ENCODE results near the gene TBC1D4. TPM values are rescaled to one million over a fixed set of nuclear protein-coding genes. Genes with fewer than 3 reads are reported as not detected.

TBC1D4 gene
- total RNA-seq, 2 donors from 2014 or later, result 16.7 to 27.9 TPM

- TF ChIP-seq, protein P1, sequence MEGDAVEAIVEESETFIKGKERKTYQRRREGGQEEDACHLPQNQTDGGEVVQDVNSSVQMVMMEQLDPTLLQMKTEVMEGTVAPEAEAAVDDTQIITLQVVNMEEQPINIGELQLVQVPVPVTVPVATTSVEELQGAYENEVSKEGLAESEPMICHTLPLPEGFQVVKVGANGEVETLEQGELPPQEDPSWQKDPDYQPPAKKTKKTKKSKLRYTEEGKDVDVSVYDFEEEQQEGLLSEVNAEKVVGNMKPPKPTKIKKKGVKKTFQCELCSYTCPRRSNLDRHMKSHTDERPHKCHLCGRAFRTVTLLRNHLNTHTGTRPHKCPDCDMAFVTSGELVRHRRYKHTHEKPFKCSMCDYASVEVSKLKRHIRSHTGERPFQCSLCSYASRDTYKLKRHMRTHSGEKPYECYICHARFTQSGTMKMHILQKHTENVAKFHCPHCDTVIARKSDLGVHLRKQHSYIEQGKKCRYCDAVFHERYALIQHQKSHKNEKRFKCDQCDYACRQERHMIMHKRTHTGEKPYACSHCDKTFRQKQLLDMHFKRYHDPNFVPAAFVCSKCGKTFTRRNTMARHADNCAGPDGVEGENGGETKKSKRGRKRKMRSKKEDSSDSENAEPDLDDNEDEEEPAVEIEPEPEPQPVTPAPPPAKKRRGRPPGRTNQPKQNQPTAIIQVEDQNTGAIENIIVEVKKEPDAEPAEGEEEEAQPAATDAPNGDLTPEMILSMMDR (IDR thresholded peaks at IDR 0.05), result no peak
- intact Hi-C loops (cut with DNase I), result no loop called here
- no peaks in the 10 kb centered on the region for H3K27me3 ChIP-seq
- no peak overlapping the region for H3K9ac ChIP-seq (ENCODE audit: low read depth in 2 of 2, low read length in 2 of 2)
- no peak overlapping the region for H3K27ac ChIP-seq
- H3K9me3 ChIP-seq, result no peaks in the 10 kb centered on the region
- H3K36me3 ChIP-seq, result no peaks in the 10 kb centered on the region
- H3K4me1 ChIP-seq, result no peaks in the 10 kb centered on the region
- DNase-seq, result no peak
- no peak overlapping the region for H3K4me3 ChIP-seq
Observed at GRCh38 chr13:75329097-75329496, 152.9 kb downstream of the TBC1D4 start.

DNA sequence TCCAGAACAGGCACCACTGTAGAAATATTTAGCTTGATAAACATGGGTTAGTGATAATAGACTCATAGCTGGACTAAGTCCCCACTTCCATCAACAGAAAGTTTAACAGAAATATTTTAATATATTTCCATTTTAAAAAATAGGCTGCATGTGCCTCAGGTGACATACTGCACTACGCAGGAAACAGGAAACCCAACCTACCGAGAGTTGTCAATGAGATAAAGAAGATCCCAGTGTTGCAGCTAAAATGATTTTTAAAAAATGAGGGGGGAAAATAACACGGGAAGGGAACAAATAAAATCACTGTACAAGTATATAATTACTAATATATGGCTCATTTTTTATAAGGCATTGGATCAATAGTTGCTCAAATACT is 154.8 kb downstream of the TBC1D4 start:
- intact Hi-C loops (cut with DNase I), result no loop called here
- H3K9ac ChIP-seq (ENCODE audit: low read depth in 2 of 2, low read length in 2 of 2), result no peak overlapping the region
- no peak for DNase-seq
- no peaks in the 10 kb centered on the region for H3K36me3 ChIP-seq
- H3K4me1 ChIP-seq, result no peaks in the 10 kb centered on the region
- TF ChIP-seq, protein P1 (IDR thresholded peaks at IDR 0.05), result no peak
- no peak overlapping the region for H3K4me3 ChIP-seq
- H3K27me3 ChIP-seq, result no peaks in the 10 kb centered on the region
- H3K27ac ChIP-seq, result no peak overlapping the region
- no peaks in the 10 kb centered on the region for H3K9me3 ChIP-seq

- H3K27ac ChIP-seq, result no peak overlapping the region
- no peaks in the 10 kb centered on the region for H3K36me3 ChIP-seq
- DNase-seq, result no peak
- H3K4me3 ChIP-seq, result no peak overlapping the region
- H3K4me1 ChIP-seq, result no peaks in the 10 kb centered on the region
- H3K27me3 ChIP-seq, result no peaks in the 10 kb centered on the region
- no peaks in the 10 kb centered on the region for H3K9me3 ChIP-seq
- TF ChIP-seq, protein P1 (IDR thresholded peaks at IDR 0.05), result no peak
- intact Hi-C loops (cut with DNase I), result no loop called here
- no peak overlapping the region for H3K9ac ChIP-seq (ENCODE audit: low read depth in 2 of 2, low read length in 2 of 2)
Observed at GRCh38 chr13:75326173-75327134, 155.5 kb downstream of the TBC1D4 start.

GRCh38 chr13:75325711-75326110 is 156.3 kb downstream of the TBC1D4 start:
- intact Hi-C loops (cut with DNase I), result no loop called here

GRCh38 chr13:75324413-75324940 is 157.5 kb downstream of the TBC1D4 start:
- no peaks in the 10 kb centered on the region for H3K36me3 ChIP-seq
- no peak overlapping the region for H3K9ac ChIP-seq (ENCODE audit: low read depth in 2 of 2, low read length in 2 of 2)
- no peak overlapping the region for H3K4me3 ChIP-seq
- no peaks in the 10 kb centered on the region for H3K9me3 ChIP-seq
- no peaks in the 10 kb centered on the region for H3K27me3 ChIP-seq
- TF ChIP-seq, protein P1 (IDR thresholded peaks at IDR 0.05), result no peak
- no peaks in the 10 kb centered on the region for H3K4me1 ChIP-seq
- intact Hi-C loops (cut with DNase I), result no loop called here
- no peak overlapping the region for H3K27ac ChIP-seq
- DNase-seq, result no peak

More at GRCh38 chr13:75325711-75326110, 156.3 kb downstream of the TBC1D4 start:
- no peak for DNase-seq
- H3K9me3 ChIP-seq, result no peaks in the 10 kb centered on the region
- H3K4me3 ChIP-seq, result no peak overlapping the region
- H3K27me3 ChIP-seq, result no peaks in the 10 kb centered on the region
- no peaks in the 10 kb centered on the region for H3K36me3 ChIP-seq
- H3K9ac ChIP-seq (ENCODE audit: low read depth in 2 of 2, low read length in 2 of 2), result no peak overlapping the region
- no peak overlapping the region for H3K27ac ChIP-seq
- no peaks in the 10 kb centered on the region for H3K4me1 ChIP-seq
- TF ChIP-seq, protein P1 (IDR thresholded peaks at IDR 0.05), result no peak

Data from colonic mucosa (tissue), 4 donors.